Measurements from ENCODE around the gene SGF29.

DNA sequence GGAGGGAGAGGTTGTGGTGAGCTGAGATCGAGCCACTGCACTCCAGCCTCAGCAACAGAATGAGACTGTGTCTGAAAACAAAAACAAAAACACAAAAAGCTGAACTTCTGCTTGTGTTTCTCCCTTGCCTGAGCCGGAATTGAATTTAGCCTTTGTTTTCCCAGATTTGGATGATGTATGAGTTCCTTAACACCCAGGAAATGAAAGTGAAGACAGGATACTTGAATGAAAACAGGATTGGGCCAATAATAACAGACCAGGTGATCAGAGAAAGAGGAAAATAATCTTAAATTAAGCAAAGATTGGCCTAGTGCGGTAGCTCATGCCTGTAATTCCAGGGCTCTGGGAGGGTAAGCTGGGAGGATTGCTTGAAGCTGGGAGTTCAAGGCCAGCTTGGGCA, 13.4 kb upstream of the SGF29 start:
- TF ChIP-seq, protein P1, sequence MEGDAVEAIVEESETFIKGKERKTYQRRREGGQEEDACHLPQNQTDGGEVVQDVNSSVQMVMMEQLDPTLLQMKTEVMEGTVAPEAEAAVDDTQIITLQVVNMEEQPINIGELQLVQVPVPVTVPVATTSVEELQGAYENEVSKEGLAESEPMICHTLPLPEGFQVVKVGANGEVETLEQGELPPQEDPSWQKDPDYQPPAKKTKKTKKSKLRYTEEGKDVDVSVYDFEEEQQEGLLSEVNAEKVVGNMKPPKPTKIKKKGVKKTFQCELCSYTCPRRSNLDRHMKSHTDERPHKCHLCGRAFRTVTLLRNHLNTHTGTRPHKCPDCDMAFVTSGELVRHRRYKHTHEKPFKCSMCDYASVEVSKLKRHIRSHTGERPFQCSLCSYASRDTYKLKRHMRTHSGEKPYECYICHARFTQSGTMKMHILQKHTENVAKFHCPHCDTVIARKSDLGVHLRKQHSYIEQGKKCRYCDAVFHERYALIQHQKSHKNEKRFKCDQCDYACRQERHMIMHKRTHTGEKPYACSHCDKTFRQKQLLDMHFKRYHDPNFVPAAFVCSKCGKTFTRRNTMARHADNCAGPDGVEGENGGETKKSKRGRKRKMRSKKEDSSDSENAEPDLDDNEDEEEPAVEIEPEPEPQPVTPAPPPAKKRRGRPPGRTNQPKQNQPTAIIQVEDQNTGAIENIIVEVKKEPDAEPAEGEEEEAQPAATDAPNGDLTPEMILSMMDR (conservative IDR thresholded peaks at IDR 0.05; ENCODE audit: low read depth, low read length) = no peak
- TF ChIP-seq EZH2 (IDR thresholded peaks at IDR 0.05; ENCODE audit: low read length, unreplicated experiment) (no peak), EZH2phosphoT487 (IDR thresholded peaks at IDR 0.05; ENCODE audit: borderline replicate concordance, low read length) (no peak)
